Measurements from ENCODE around the gene SGPL1. TPM values are rescaled to one million over a fixed set of nuclear protein-coding genes. Genes with fewer than 3 reads are reported as not detected.

SGPL1 gene
- total and polyA plus RNA-seq, 10 of the 15 experiments (the other 5 are each of a cell fraction or from before 2014, with no cell fraction given), result 4.9 to 20.7 (median 10.6) TPM

DNA sequence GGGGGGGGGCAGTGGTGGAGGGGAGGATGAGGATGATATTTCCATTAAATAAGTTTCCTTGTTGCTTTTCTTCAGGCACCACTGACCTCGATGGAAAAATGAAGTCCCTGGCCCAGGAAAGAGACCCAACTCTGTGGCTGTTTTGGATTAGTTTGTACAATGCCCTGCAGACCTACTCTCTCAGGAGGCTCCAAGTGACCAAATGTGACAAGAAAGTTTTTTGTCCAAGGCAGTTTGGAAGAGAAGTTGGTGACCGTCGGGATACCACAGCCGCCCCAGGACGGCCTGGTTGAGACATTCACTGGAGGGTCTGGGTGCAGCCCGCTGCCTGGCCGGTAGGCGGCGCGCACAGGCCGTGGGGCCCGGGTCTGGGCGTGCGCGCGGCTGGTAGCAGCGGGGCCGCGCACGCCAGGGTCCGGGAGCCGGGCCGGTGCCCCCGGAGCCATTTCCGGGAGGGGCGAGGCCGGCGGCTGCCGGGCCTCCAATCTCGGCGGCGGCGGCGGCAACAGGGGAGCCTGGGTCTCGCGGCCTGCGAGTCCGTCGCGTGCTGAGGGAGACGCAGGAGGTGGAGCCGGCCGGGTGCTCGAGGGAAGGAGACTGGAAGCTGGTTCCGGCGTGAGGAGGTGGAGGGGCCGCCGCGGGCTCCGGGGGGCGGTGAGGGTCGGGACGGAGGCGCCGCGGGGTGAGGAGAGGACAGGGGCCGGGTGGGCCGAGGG lies at the start of gene SGPL1 (continued):
- TF ChIP-seq, protein P1, sequence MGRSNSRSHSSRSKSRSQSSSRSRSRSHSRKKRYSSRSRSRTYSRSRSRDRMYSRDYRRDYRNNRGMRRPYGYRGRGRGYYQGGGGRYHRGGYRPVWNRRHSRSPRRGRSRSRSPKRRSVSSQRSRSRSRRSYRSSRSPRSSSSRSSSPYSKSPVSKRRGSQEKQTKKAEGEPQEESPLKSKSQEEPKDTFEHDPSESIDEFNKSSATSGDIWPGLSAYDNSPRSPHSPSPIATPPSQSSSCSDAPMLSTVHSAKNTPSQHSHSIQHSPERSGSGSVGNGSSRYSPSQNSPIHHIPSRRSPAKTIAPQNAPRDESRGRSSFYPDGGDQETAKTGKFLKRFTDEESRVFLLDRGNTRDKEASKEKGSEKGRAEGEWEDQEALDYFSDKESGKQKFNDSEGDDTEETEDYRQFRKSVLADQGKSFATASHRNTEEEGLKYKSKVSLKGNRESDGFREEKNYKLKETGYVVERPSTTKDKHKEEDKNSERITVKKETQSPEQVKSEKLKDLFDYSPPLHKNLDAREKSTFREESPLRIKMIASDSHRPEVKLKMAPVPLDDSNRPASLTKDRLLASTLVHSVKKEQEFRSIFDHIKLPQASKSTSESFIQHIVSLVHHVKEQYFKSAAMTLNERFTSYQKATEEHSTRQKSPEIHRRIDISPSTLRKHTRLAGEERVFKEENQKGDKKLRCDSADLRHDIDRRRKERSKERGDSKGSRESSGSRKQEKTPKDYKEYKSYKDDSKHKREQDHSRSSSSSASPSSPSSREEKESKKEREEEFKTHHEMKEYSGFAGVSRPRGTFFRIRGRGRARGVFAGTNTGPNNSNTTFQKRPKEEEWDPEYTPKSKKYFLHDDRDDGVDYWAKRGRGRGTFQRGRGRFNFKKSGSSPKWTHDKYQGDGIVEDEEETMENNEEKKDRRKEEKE (IDR thresholded peaks at IDR 0.05), result 0 out of 2 replicates have a peak, but pooled peaks have one; percentile 11
- TF ChIP-seq RBBP5 (conservative IDR thresholded peaks at IDR 0.05) (no peak), CHD2 (IDR thresholded peaks at IDR 0.05; ENCODE audit: borderline replicate concordance, low read depth, low read length) (no peak), IKZF1 (conservative IDR thresholded peaks at IDR 0.05) (peak; percentile 68), ASH2L (IDR thresholded peaks at IDR 0.05; ENCODE audit: borderline replicate concordance, low read depth) (0 out of 2 replicates have a peak, but pooled peaks have one; percentile 58), RAD21 (IDR thresholded peaks at IDR 0.05; ENCODE audit: insufficient read depth, low read depth, low read length) (peak; percentile 89), MTA2 (IDR thresholded peaks at IDR 0.05; ENCODE audit: low read depth) (no peak), ETV6 (conservative IDR thresholded peaks at IDR 0.05 in 1 of 2, IDR thresholded peaks at IDR 0.05 in 1 of 2; ENCODE audit: borderline replicate concordance in 1 of 2, low read depth in 1 of 2) (no peak), NFYA (IDR thresholded peaks at IDR 0.05; ENCODE audit: borderline replicate concordance, low read depth, low read length) (no peak), BRCA1 (IDR thresholded peaks at IDR 0.05; ENCODE audit: low read depth, low read length) (no peak), SREBF2 (IDR thresholded peaks at IDR 0.05; ENCODE audit: low read length) (no peak)
- TF ChIP-seq, protein P2, sequence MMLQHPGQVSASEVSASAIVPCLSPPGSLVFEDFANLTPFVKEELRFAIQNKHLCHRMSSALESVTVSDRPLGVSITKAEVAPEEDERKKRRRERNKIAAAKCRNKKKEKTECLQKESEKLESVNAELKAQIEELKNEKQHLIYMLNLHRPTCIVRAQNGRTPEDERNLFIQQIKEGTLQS (IDR thresholded peaks at IDR 0.05; ENCODE audit: borderline replicate concordance, extremely low read depth, low read depth, low read length), result no peak
- TF ChIP-seq, protein P3, sequence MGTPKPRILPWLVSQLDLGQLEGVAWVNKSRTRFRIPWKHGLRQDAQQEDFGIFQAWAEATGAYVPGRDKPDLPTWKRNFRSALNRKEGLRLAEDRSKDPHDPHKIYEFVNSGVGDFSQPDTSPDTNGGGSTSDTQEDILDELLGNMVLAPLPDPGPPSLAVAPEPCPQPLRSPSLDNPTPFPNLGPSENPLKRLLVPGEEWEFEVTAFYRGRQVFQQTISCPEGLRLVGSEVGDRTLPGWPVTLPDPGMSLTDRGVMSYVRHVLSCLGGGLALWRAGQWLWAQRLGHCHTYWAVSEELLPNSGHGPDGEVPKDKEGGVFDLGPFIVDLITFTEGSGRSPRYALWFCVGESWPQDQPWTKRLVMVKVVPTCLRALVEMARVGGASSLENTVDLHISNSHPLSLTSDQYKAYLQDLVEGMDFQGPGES (IDR thresholded peaks at IDR 0.05), result no peak; the same call in 1 of the 2 replicates
- TF ChIP-seq, protein P4, sequence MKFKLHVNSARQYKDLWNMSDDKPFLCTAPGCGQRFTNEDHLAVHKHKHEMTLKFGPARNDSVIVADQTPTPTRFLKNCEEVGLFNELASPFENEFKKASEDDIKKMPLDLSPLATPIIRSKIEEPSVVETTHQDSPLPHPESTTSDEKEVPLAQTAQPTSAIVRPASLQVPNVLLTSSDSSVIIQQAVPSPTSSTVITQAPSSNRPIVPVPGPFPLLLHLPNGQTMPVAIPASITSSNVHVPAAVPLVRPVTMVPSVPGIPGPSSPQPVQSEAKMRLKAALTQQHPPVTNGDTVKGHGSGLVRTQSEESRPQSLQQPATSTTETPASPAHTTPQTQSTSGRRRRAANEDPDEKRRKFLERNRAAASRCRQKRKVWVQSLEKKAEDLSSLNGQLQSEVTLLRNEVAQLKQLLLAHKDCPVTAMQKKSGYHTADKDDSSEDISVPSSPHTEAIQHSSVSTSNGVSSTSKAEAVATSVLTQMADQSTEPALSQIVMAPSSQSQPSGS (IDR thresholded peaks at IDR 0.05; ENCODE audit: low read length), result no peak
- TF ChIP-seq, protein P5, sequence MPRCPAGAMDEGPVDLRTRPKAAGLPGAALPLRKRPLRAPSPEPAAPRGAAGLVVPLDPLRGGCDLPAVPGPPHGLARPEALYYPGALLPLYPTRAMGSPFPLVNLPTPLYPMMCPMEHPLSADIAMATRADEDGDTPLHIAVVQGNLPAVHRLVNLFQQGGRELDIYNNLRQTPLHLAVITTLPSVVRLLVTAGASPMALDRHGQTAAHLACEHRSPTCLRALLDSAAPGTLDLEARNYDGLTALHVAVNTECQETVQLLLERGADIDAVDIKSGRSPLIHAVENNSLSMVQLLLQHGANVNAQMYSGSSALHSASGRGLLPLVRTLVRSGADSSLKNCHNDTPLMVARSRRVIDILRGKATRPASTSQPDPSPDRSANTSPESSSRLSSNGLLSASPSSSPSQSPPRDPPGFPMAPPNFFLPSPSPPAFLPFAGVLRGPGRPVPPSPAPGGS (IDR thresholded peaks at IDR 0.05; ENCODE audit: borderline replicate concordance, insufficient read depth, low read depth, low read length, poor library complexity, severe bottlenecking), result no peak
- TF ChIP-seq, protein P6, sequence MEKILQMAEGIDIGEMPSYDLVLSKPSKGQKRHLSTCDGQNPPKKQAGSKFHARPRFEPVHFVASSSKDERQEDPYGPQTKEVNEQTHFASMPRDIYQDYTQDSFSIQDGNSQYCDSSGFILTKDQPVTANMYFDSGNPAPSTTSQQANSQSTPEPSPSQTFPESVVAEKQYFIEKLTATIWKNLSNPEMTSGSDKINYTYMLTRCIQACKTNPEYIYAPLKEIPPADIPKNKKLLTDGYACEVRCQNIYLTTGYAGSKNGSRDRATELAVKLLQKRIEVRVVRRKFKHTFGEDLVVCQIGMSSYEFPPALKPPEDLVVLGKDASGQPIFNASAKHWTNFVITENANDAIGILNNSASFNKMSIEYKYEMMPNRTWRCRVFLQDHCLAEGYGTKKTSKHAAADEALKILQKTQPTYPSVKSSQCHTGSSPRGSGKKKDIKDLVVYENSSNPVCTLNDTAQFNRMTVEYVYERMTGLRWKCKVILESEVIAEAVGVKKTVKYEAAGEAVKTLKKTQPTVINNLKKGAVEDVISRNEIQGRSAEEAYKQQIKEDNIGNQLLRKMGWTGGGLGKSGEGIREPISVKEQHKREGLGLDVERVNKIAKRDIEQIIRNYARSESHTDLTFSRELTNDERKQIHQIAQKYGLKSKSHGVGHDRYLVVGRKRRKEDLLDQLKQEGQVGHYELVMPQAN (conservative IDR thresholded peaks at IDR 0.05), result peak; percentile 50
- TF ChIP-seq, protein P7, sequence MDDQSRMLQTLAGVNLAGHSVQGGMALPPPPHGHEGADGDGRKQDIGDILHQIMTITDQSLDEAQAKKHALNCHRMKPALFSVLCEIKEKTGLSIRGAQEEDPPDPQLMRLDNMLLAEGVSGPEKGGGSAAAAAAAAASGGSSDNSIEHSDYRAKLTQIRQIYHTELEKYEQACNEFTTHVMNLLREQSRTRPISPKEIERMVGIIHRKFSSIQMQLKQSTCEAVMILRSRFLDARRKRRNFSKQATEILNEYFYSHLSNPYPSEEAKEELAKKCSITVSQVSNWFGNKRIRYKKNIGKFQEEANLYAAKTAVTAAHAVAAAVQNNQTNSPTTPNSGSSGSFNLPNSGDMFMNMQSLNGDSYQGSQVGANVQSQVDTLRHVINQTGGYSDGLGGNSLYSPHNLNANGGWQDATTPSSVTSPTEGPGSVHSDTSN (IDR thresholded peaks at IDR 0.05; ENCODE audit: insufficient replicate concordance, low read depth, low read length), result no peak

Data from GM12878 (cell line).